Measurements from ENCODE around the gene DNAJC16.

- no peak for TF ChIP-seq CTCF (conservative IDR thresholded peaks at IDR 0.05; ENCODE audit: low read depth, low read length)
- TF ChIP-seq POLR2A (IDR thresholded peaks at IDR 0.05; ENCODE audit: low read depth, low read length): no peak
- TF ChIP-seq CHD1 (IDR thresholded peaks at IDR 0.05; ENCODE audit: low read depth, low read length): no peak
- TF ChIP-seq CEBPB (IDR thresholded peaks at IDR 0.05; ENCODE audit: low read depth, low read length): no peak
- TF ChIP-seq RAD21 (IDR thresholded peaks at IDR 0.05; ENCODE audit: low read length): no peak
Observed at GRCh38 chr1:15489052-15489736, 37.5 kb upstream of the DNAJC16 start.

Data from IMR-90 (cell line).